Heart right ventricle (tissue), 16 donors: ENCODE measurements around the gene TMEM63B. TPM values are rescaled to one million over a fixed set of nuclear protein-coding genes. Genes with fewer than 3 reads are reported as not detected.

Experiments
- ATAC-seq, 8 donors: fragments of 200-7000 bp; cut with Tn5 transposase; one replicate each; pipeline ENCODE4 v1.9.1; 2020; ENCODE audit warnings: mild to moderate bottlenecking in 8 of 8, moderate library complexity in 8 of 8, moderate number of reproducible peaks in 1 of 8
- DNase-seq, 2 donors: peaks; one replicate each; pipeline ENCODE4 v3.0.0-alpha.2; 2020
- H3K27ac ChIP-seq, 10 donors: fragments of 200-600 bp; sonication (generic) in 2 of 10; one replicate each; pipeline versions ENCODE4 v1.5.0 to v1.8.0; 2020 to 2022; ENCODE audit warnings: mild to moderate bottlenecking in 3 of 10
- H3K27me3 ChIP-seq, 7 donors: fragments of 200-600 bp; one replicate each; pipeline ENCODE4 v1.8.0; 2021 to 2022; ENCODE audit warnings: mild to moderate bottlenecking in 2 of 7
- H3K36me3 ChIP-seq, 9 donors: fragments of 200-600 bp; sonication (generic) in 1 of 9; one replicate each; pipeline versions ENCODE4 v1.5.0 to v1.8.0; 2020 to 2022; ENCODE audit warnings: mild to moderate bottlenecking in 2 of 9
- H3K4me1 ChIP-seq, 9 donors: fragments of 200-600 bp; sonication (generic) in 1 of 9; one replicate each; pipeline versions ENCODE4 v1.5.0 to v1.8.0; 2020 to 2022; ENCODE audit warnings: mild to moderate bottlenecking in 4 of 9
- H3K4me3 ChIP-seq, 10 donors: fragments of 200-600 bp; sonication (generic) in 2 of 10; one replicate each; pipeline versions ENCODE4 v1.5.0 to v1.8.0; 2020 to 2022; ENCODE audit warnings: mild to moderate bottlenecking in 7 of 10, moderate library complexity in 2 of 10
- H3K9me3 ChIP-seq, 11 donors: fragments of 200-600 bp in 10 of 11; sonication (generic) in 2 of 11; one replicate each; pipeline versions ENCODE4 v1.5.0 to v1.8.0; 2013 to 2022; ENCODE audit warnings: mild to moderate bottlenecking in 2 of 11, control low read depth in 1 of 11, moderate library complexity in 1 of 11
- CTCF ChIP-seq, 9 donors: fragments of 200-600 bp; sonication (generic) in 2 of 9; IDR thresholded peaks; one replicate each; pipeline versions ENCODE4 v1.5.0 to v1.8.0; 2021 to 2022; ENCODE audit warnings: antibody characterized with exemption in 9 of 9, mild to moderate bottlenecking in 5 of 9, moderate library complexity in 1 of 9
- WGBS, 2 donors: extraction: QIAGEN DNeasy Blood & Tissue Kit; methylation state at CpG; one replicate each; pipeline ENCODE4 v1.1.7; 2013; ENCODE audit warnings: inconsistent platforms in 1 of 2; 5-methylcytosine and 5-hydroxymethylcytosine counted together
- intact Hi-C, 10 donors: fragments of 100-400 bp; cut with DNase I; formaldehyde crosslinking; loops; one replicate each; pipeline versions ENCODE4 v1.11.1 to v1.14.2; 2022
- polyA plus RNA-seq, 2 donors: library from polyadenylated mRNA; stranded (reverse); fragments of 200-250 nt; gene quantifications; one replicate each; pipeline ENCODE4 v1.2.3, GENCODE V29; 2013
- total RNA-seq, 10 donors: library from RNA; stranded (reverse); fragmentation: NEBNext Ultra II Directional in 3 of 10; extraction: Animal tissue kit (Norgen Biotek cat#: 25700) in 3 of 10; gene quantifications; one replicate each; pipeline versions ENCODE4 v1.2.1 to v1.2.4, GENCODE V29; 2021 to 2023
- donor health status: Arrhythmogenic right ventricular cardiomyopathy.
- donor health status: ischemic (EF 13 %, LVEDD 7.1; RV severe dilation, severe dysfunction).
- donor health status: healthy with polysubstance abuse.
- donor health status: DM: no; HTN: yes; CAD: no.
- donor health status: DM: no; HTN: no; CAD: no.
- donor health status: ischemic (EF 25% LVEDD 6.9; RV normal size, moderate dysfunction).
- donor health status: ischemic (EF 25% LVEDD 5.7; RV mildly dilated, moderate dysfunction).
- donor health status: healthy.
- donor health status: DM: yes; HTN: yes; CAD: no.
- donor health status: Ischemic cardiomyopathy.
- donor health status: ischemic (EF 35%, LVEDD 5.7; RV mildly dilated, moderate dysfunction).
- donor health status: nonischemic (EF 11% LVEDD 7.7; RV severe dilation, severe dysfunction).
- donor health status: DM: yes; HTN: yes; CAD: no.
- donor health status: PGD.
- donor health status: ischemic (EF 29% LVEDD 5.4; RV normal size, mild dysfunction).
- donor health status: nonischemic (EF 23%, LVEDD 6.1; RV moderate dilation, normal function).

Gene TMEM63B
- total and polyA plus RNA-seq, 12 donors, result 20.3 to 67.1 (median 37.3) TPM

DNA sequence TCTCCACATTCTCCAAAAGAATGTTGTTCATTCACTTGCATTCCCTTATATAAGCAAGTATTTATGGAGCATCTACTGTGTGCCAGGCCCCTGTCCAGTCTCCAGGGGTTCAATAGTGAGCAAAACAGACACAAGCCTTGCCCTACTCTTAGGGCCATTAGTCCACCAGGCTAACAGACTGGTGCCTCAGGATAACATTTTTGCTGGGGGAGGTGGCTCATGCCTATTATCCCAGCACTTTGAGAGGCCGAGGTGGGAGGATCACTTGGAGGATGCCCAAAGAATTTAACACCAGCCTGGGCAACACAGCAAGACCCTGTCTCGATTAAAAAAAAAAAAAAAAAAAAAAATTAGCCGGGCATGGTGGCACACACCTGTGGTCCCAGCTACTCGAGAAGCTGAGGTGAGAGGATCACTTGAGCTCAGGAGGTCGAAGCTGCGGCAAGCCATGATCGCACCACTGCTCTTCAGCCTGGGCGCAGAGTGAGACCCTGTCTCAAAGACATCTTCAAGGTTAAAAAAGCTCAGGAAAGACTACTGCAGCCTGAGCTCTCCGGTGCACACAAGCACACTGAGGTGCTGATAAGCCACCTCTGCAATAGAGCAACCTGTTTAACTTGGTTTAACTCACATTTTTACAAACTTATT is 51.2 kb downstream of the TMEM63B start:
- intact Hi-C loops, result loop anchor here in 2 of 10 donors (10.0 kb wide), 1 partner anchor 156 kb away; no protein-coding TSS in a partner anchor
- DNase-seq (no peak), ATAC-seq (peak in 3 of 8 donors; percentile 5 to 21 (median 10))
- no peak for TF ChIP-seq CTCF (IDR thresholded peaks at IDR 0.05)
- WGBS, 2 donors, result 86 to 88% methylated on average over 9 of the region's 9 CpGs
- Histone ChIP-seq H3K4me1 (peaks cover 0 to 36% (median 21%) of the 10 kb centered on the region in 9 donors), H3K4me3 (no peak overlapping the region), H3K27ac (peak overlapping the region in 8 of 10 donors; percentile 14 to 76 (median 41)), H3K27me3 (no peaks in the 10 kb centered on the region), H3K9me3 (no peaks in the 10 kb centered on the region), H3K36me3 (no peaks in the 10 kb centered on the region)

DNA sequence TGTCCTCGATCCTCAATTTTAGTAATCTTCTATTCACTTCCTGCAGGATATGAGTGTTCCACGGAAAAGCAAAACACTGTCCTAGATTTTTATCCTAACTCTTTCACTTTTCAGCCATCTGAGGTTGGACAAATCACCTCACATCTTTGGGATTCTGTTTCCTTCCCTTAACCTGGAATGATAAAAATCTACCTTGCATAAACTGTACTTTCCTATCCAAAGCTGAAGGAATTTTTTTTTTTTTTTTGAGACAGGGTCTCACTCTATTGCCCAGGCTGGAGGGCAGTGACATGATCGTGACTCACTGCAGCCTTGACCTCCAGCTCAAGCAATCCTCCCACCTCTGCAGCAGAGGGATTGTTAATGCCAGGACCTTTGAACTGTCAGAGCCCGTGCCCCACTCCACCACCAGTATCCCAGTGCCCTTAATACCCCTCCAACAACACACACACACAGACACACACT is 51.8 kb downstream of the TMEM63B start:
- Histone ChIP-seq H3K9me3 (no peaks in the 10 kb centered on the region), H3K4me1 (peaks cover 0 to 36% (median 21%) of the 10 kb centered on the region in 9 donors), H3K27ac (peak overlapping the region in 3 of 10 donors; percentile 69 to 76 (median 72)), H3K36me3 (no peaks in the 10 kb centered on the region), H3K27me3 (no peaks in the 10 kb centered on the region), H3K4me3 (no peak overlapping the region)
- intact Hi-C loops, result loop anchor here in 2 of 10 donors (10.0 kb wide), 1 partner anchor 156 kb away; no protein-coding TSS in a partner anchor
- ATAC-seq (no peak), DNase-seq (no peak)
- 54 to 69% methylated on average over 4 of the region's 4 CpGs for WGBS, 2 donors
- TF ChIP-seq CTCF (IDR thresholded peaks at IDR 0.05), result no peak

GRCh38 chr6:44179648-44180047 is 52.3 kb downstream of the TMEM63B start:
- WGBS, 2 donors, result 95 to 97% methylated on average over 7 of the region's 7 CpGs
- H3K27me3 ChIP-seq, result no peaks in the 10 kb centered on the region
- DNase-seq (no peak), ATAC-seq (no peak)
- H3K36me3 ChIP-seq, result no peaks in the 10 kb centered on the region
- H3K4me3 ChIP-seq, result no peak overlapping the region
- H3K9me3 ChIP-seq, result no peaks in the 10 kb centered on the region
- H3K4me1 ChIP-seq, result peaks cover 0 to 36% (median 21%) of the 10 kb centered on the region in 9 donors
- intact Hi-C loops, result loop anchor here in 2 of 10 donors (10.0 kb wide), 1 partner anchor 155 kb away; no protein-coding TSS in a partner anchor
- TF ChIP-seq CTCF (IDR thresholded peaks at IDR 0.05), result no peak
- H3K27ac ChIP-seq, result peak overlapping the region in 2 of 10 donors; percentile 24 to 76

- no peak for DNase-seq
- intact Hi-C loops, result no loop called here
- WGBS, 2 donors, result 81 to 84% methylated on average over 4 of the region's 4 CpGs
Measured at GRCh38 chr6:44180406-44180805, 53.1 kb downstream of the TMEM63B start.

More at GRCh38 chr6:44180406-44180805, 53.1 kb downstream of the TMEM63B start:
- Histone ChIP-seq H3K4me3 (no peak overlapping the region), H3K4me1 (peaks cover 0 to 36% (median 21%) of the 10 kb centered on the region in 9 donors), H3K36me3 (no peaks in the 10 kb centered on the region), H3K27ac (no peak overlapping the region), H3K27me3 (no peaks in the 10 kb centered on the region), H3K9me3 (no peaks in the 10 kb centered on the region)
- ATAC-seq, result no peak
- no peak for TF ChIP-seq CTCF (IDR thresholded peaks at IDR 0.05)
